Body of pancreas (tissue), 4 donors: ENCODE results near the gene PPP6C. TPM values are rescaled to one million over a fixed set of nuclear protein-coding genes. Genes with fewer than 3 reads are reported as not detected.
"Not testable (repeated sequence)": the region's sequence is repeated elsewhere in the genome, so short reads cannot be mapped to it uniquely, and the experiment has no call there.

Experiments used
- ATAC-seq: fragments of 150-250 bp; one replicate; pipeline ENCODE4 v1.9.1; 2016
- DNase-seq, 4 donors: peaks; one replicate each; pipeline ENCODE4 v3.0.0-alpha.2; 2019
- H3K27ac ChIP-seq, 4 donors: fragments of 200-600 bp; sonication (generic); 1 replicate in 3 of 4; 2 replicates in 1 of 4; pipeline versions ENCODE4 v1.5.1 to v1.6.1; 2016 to 2019; ENCODE audit warnings: mild to moderate bottlenecking in 1 of 4, mixed read lengths in 1 of 4, moderate library complexity in 1 of 4
- H3K27me3 ChIP-seq, 2 donors: fragments of 200-600 bp; sonication (generic); one replicate each; pipeline ENCODE4 v1.6.0; 2016; ENCODE audit warnings: mild to moderate bottlenecking in 1 of 2
- H3K36me3 ChIP-seq, 2 donors: fragments of 200-600 bp; sonication (generic); replicated peaks in 1 of 2; 2 replicates each; pipeline ENCODE4 v1.5.1; 2016; ENCODE audit warnings: low read depth in 2 of 2; ENCODE audit not compliant: insufficient read depth in 1 of 2
- H3K4me1 ChIP-seq: fragments of 200-600 bp; sonication (generic); one replicate; pipeline ENCODE4 v1.6.0; 2016
- H3K4me3 ChIP-seq, 2 donors: fragments of 200-600 bp; sonication (generic); 1 replicate in 1 of 2; 2 replicates in 1 of 2; pipeline ENCODE4 v1.5.1; 2016 to 2019
- H3K9me3 ChIP-seq, 3 donors: fragments of 200-600 bp; sonication (generic); 1 replicate in 2 of 3; 2 replicates in 1 of 3; pipeline ENCODE4 v1.5.1; 2016
- POLR2A ChIP-seq, 3 donors: fragments of 450-650 bp; IDR thresholded peaks; one replicate each; pipeline ENCODE4 v1.6.1; 2016; ENCODE audit warnings: antibody characterized with exemption in 3 of 3, mild to moderate bottlenecking in 2 of 3
- WGBS, 2 donors: methylation state at CpG; one replicate each; pipeline ENCODE4 v1.1.5; 2017; 5-methylcytosine and 5-hydroxymethylcytosine counted together
- intact Hi-C: fragments of 100-400 bp; cut with DNase I; formaldehyde crosslinking; loops from one replicate; pipeline ENCODE4 v1.15.1; 2023
- total RNA-seq, 2 donors: library from RNA; depleted of rRNA; stranded (reverse); fragments of >200 nt; gene quantifications; one replicate each; pipeline ENCODE4 v1.1.0, GENCODE V29; 2016
- TF ChIP-seq, protein P1 (sequence below), 7 experiments: fragments of 450-650 bp in 4 of 7; fragments of 200-600 bp in 3 of 7; sonication (generic) in 3 of 7; IDR thresholded peaks; one replicate each; pipeline ENCODE4 v1.5.1; 2016 to 2019; ENCODE audit warnings: antibody characterized with exemption in 7 of 7

The PPP6C gene
- total RNA-seq, 2 donors from 2014 or later: 13.8 to 19.5 TPM

DNA sequence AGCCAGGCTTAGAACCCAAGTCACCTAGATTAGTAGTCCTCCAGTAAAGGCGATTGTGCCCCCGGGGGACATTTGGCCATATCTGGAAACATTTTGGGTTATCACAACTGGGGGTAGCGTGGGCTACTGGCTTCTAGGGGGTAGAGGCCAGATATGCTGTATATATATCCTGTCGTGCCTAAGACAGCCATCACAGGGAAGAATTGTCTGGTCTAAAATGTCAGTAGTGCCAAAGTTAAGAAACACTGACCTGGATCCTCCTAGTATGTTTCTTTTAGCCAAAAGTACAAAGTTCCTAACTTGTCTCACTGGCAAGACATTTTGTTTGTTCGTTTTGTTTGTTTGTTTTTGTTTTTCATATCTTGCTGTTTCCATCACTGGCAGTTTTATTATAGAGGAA is 24.6 kb upstream of the PPP6C start:
- WGBS, 2 donors: 78 to 86% methylated on average over 5 of the region's 5 CpGs
- intact Hi-C loops: no loop called here
- Histone ChIP-seq H3K4me3 (no peak overlapping the region), H3K27ac (no peak overlapping the region), H3K4me1 (no peaks in the 10 kb centered on the region), H3K27me3 (no peaks in the 10 kb centered on the region), H3K36me3 (peaks cover 0 to 4% of the 10 kb centered on the region in 2 donors), H3K9me3 (no peaks in the 10 kb centered on the region)
- ATAC-seq: no peak
- TF ChIP-seq, protein P1, sequence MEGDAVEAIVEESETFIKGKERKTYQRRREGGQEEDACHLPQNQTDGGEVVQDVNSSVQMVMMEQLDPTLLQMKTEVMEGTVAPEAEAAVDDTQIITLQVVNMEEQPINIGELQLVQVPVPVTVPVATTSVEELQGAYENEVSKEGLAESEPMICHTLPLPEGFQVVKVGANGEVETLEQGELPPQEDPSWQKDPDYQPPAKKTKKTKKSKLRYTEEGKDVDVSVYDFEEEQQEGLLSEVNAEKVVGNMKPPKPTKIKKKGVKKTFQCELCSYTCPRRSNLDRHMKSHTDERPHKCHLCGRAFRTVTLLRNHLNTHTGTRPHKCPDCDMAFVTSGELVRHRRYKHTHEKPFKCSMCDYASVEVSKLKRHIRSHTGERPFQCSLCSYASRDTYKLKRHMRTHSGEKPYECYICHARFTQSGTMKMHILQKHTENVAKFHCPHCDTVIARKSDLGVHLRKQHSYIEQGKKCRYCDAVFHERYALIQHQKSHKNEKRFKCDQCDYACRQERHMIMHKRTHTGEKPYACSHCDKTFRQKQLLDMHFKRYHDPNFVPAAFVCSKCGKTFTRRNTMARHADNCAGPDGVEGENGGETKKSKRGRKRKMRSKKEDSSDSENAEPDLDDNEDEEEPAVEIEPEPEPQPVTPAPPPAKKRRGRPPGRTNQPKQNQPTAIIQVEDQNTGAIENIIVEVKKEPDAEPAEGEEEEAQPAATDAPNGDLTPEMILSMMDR (IDR thresholded peaks at IDR 0.05): no peak
- no peak for TF ChIP-seq POLR2A (IDR thresholded peaks at IDR 0.05)
- no peak for DNase-seq

DNA sequence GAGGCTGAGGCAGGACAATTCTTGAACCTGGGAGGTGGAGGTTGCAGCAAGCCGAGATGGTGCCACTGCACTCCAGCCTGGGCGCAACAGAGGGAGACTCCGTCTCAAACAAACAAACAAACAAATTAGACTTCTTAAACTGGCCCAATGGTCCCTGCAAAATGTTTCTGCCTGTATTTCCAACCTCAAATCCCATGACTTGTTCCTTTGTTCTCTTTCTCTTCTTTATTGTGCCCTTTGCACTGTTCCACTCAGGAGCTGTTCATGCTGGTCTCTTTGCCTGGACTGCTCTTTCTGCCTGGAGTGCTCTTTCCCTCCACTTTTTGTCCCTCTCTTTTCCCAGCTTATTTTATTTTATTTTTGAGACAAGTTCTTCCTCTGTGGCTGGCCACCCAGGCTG is 14.9 kb upstream of the PPP6C start:
- Histone ChIP-seq H3K9me3 (no peaks in the 10 kb centered on the region), H3K27ac (no peak overlapping the region), H3K36me3 (peaks cover 0 to 5% of the 10 kb centered on the region in 2 donors), H3K4me1 (peaks cover 9% of the 10 kb centered on the region), H3K27me3 (no peaks in the 10 kb centered on the region), H3K4me3 (no peak overlapping the region)
- WGBS, 2 donors: 71 to 95% methylated on average over 3 of the region's 3 CpGs
- ATAC-seq (no peak), DNase-seq (no peak)
- intact Hi-C loops: no loop called here
- TF ChIP-seq POLR2A (IDR thresholded peaks at IDR 0.05): no peak
- TF ChIP-seq, protein P1 (IDR thresholded peaks at IDR 0.05): no peak

DNA sequence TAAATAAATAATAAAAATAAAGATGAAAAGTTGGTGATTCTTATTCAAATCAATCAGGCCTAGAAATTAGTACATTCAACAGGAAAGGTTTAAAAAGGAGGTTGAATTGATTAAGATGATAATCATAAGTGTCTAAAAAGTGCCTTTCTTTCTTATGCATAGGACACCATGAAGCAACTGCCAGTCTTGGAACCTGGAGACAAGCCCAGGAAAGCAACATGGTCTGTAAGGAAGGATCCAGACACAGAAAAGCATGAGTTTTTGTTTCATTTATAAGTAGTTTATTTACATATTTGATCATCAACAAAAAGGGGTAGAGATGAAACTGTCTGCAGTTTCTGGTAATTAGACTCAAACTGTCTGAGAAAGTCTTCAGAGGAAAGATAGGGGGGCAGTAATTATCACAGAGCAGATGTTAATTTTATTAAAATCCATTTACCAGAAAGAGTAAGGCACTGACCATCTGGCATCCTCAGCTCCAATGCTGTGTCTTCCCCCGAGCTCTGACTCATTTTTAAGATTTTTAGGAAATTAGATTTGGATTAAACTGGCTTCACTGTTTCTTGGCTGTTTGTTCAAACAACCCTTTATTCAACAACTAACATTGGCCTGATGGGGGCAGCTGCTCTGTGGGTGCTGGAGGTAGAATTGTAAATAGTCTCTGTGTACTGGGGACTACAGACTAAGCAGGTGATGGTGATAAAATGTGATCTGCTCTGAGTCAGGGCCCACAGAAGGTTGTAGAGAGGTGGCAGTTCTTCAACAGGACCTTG is 13.4 kb upstream of the PPP6C start:
- Histone ChIP-seq H3K4me3 (no peak overlapping the region), H3K27ac (no peak overlapping the region), H3K36me3 (peaks cover 0 to 3% of the 10 kb centered on the region in 2 donors), H3K9me3 (no peaks in the 10 kb centered on the region), H3K27me3 (no peaks in the 10 kb centered on the region), H3K4me1 (peaks cover 12% of the 10 kb centered on the region)
- intact Hi-C loops: no loop called here
- 93 to 95% methylated on average over 1 of the region's 1 CpG for WGBS, 2 donors
- DNase-seq (no peak), ATAC-seq (no peak)
- TF ChIP-seq, protein P1 (IDR thresholded peaks at IDR 0.05): no peak
- TF ChIP-seq POLR2A (IDR thresholded peaks at IDR 0.05): no peak

DNA sequence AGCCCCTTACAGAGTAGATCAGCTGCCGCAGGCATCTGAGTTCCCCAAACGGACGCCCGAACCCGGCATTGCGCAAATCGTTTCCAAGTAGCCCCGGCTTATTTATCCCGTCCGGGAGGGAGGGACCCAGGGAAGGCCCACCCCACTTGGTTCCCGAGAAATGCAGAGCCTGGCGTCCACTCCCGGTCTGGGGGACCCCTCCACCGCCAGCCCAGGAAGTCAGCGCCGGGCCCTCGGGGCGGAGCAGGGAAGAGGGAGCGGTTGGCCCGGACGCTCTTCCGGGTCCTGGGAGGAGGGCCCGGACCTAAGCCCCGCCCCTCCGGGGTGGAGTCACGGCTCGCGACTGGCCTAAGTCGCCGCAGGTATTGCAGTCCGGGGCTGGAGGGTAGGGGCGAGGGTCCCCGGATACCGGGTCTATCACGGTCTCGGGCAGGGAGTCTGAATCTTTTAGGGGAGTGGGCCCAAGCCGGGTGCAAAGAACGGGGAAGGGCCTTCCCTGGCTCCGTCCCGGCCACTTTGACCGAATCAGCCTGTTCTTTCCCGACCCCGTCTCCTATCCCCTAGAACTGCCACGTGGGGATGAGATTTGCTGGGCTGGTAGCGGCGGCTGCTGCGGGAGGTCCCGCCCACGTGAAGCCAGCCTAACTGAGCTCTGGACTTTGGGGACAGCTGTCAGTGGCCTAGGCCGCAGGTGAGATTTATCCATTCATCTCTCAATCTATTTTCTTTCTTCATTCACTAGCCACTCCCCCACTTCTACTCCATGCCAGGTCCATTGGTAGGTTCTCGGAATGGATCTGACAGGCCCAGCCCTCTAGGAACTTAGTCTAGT is 10.8 kb upstream of the PPP6C start, which contains the start of gene RABEPK:
Gene RABEPK, plus strand, starts transcription at position 327 of the 832 bp plus-strand sequence. CDS start 2,472 bp downstream, outside the sequence.
- intact Hi-C loops: no loop called here
- Histone ChIP-seq H3K4me1 (peaks cover 12% of the 10 kb centered on the region), H3K4me3 (peak within 1 kb of the TSS; percentile 71 to 72), H3K9me3 (no peaks in the 10 kb centered on the region), H3K36me3 (no peaks in the 10 kb centered on the region), H3K27ac (peak within 1 kb of the TSS; percentile 79 to 95 (median 88)), H3K27me3 (no peaks in the 10 kb centered on the region)
- peak; percentile 92 to 95 (median 93) for DNase-seq
- peak; percentile 71 to 89 (median 86) for TF ChIP-seq POLR2A (IDR thresholded peaks at IDR 0.05)
- TF ChIP-seq, protein P1 (IDR thresholded peaks at IDR 0.05): no peak
- WGBS, 2 donors: 0 to 1% methylated on average over 14 to 51 of the region's 51 CpGs
- peak; percentile 99 for ATAC-seq

DNA sequence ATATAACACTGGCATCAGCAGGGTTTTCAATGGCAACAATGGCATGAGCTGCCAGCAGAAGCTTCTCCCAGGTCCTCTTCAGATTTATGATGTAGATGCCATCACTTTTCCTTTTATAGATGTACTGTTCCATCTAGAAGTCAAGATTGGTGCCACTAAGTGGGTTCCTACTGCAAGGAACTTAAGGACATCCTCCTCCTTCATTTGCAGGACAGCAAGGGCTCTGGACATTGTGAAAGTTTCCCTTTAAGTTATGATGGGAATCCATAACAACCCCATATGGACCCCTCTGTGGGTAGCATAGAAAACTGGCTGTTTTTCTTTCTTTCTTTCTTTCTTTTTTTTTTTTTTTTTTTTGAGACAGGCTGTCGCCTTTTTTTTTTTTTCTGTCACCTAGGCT is 6.0 kb upstream of the PPP6C start:
- H3K4me3 ChIP-seq, ATAC-seq, DNase-seq, H3K36me3 ChIP-seq, H3K9me3 ChIP-seq, intact Hi-C loops, H3K27ac ChIP-seq, H3K27me3 ChIP-seq: not testable (repeated sequence)
- 73 to 83% methylated on average over 1 of the region's 1 CpG for WGBS, 2 donors
- H3K4me1 ChIP-seq: peaks cover 11% of the 10 kb centered on the region

DNA sequence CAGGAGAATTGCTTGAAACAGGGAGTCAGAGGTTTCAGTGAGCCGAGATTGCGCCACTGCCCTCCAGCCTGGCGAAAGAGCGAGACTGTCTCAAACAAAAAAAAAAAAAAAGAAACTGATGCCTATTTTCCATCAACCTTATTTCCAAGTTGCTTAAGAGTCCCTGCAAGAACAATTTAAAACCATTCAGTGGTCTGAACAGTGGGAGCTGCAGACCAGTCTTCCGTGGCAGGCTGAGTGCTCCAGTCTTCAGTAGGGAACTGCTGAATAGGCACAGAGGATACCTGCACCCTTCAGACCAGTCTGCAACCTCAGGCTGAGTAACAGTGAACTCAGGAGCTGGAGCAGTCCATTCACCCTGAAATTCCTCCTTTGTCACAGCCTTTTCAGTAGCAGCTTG is 4.9 kb upstream of the PPP6C start:
- DNase-seq, H3K27me3 ChIP-seq, H3K36me3 ChIP-seq, H3K27ac ChIP-seq, intact Hi-C loops, H3K9me3 ChIP-seq, H3K4me3 ChIP-seq, ATAC-seq: not testable (repeated sequence)
- WGBS, 2 donors: 85 to 93% methylated on average over 5 of the region's 5 CpGs
- H3K4me1 ChIP-seq: peaks cover 13% of the 10 kb centered on the region
